ENCODE data around the gene OR5K3.

Gene OR5K3

DNA sequence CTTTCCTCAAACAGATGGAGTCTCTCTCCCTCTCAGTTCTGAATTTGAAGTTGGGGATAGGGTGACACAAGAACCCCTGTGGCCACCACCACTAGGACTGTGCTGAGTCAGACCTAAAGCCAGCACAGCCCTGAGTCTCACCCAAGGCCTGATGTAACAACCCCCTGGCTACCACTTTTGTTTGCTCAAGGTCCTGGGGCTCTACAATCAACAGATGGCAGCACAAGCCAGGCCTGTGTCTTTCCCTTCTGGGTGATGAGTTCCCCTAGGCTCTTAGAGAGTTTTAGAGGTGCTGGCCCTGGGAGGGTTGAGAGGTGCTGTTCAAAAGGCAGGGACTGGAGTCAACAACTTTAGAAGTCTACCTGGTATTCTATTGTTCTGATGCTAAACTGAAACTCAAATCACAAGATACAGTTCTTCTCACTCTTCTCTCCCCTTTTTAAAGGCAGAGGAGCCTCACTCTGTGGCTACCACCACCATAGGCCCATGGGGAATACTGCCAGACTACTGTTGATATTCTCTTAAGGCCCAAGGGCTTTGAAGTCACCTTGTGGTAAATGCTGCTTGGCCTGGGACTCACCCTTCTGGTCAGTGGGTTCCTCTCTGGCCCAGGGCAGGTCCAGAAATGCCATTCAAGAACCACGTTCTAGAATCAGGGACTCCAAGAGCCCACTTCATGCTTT is 30.3 kb upstream of the OR5K3 start:
- DNase-seq (ENCODE audit: low spot score), result no peak
- TF ChIP-seq, protein P1, sequence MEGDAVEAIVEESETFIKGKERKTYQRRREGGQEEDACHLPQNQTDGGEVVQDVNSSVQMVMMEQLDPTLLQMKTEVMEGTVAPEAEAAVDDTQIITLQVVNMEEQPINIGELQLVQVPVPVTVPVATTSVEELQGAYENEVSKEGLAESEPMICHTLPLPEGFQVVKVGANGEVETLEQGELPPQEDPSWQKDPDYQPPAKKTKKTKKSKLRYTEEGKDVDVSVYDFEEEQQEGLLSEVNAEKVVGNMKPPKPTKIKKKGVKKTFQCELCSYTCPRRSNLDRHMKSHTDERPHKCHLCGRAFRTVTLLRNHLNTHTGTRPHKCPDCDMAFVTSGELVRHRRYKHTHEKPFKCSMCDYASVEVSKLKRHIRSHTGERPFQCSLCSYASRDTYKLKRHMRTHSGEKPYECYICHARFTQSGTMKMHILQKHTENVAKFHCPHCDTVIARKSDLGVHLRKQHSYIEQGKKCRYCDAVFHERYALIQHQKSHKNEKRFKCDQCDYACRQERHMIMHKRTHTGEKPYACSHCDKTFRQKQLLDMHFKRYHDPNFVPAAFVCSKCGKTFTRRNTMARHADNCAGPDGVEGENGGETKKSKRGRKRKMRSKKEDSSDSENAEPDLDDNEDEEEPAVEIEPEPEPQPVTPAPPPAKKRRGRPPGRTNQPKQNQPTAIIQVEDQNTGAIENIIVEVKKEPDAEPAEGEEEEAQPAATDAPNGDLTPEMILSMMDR (IDR thresholded peaks at IDR 0.05; ENCODE audit: borderline replicate concordance, control extremely low read depth, extremely low read depth, insufficient read depth, missing control alignments), result no peak
- in situ Hi-C loops (cut with MboI; ENCODE audit: low sequenced_read_pairs, unreplicated experiment), result loop anchor here (10.0 kb wide), 1 partner anchor 155 kb away; no protein-coding TSS in a partner anchor

DNA sequence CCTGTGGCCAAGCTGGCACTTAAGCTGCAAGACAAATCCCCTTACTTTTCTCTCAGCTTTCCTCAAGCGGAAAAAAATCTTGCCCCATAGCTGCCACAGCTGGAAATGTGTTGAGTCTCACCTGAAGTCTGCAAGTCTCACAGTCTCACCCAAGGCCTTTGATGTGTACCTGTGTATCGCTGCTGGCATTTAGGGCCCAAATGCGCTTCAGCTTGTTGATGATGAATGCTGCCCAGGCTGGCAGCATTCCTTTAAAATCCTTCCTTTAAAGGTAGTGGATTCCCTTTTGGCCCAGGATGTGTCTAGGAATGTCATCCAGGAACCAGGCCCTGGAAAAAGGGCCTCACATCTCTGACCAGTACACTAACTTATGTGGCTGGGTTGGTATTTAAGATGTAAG is 29.8 kb upstream of the OR5K3 start:
- DNase-seq (ENCODE audit: low spot score), result no peak
- TF ChIP-seq, protein P1 (IDR thresholded peaks at IDR 0.05; ENCODE audit: borderline replicate concordance, control extremely low read depth, extremely low read depth, insufficient read depth, missing control alignments), result no peak
- in situ Hi-C loops (cut with MboI; ENCODE audit: low sequenced_read_pairs, unreplicated experiment), result no loop called here

DNA sequence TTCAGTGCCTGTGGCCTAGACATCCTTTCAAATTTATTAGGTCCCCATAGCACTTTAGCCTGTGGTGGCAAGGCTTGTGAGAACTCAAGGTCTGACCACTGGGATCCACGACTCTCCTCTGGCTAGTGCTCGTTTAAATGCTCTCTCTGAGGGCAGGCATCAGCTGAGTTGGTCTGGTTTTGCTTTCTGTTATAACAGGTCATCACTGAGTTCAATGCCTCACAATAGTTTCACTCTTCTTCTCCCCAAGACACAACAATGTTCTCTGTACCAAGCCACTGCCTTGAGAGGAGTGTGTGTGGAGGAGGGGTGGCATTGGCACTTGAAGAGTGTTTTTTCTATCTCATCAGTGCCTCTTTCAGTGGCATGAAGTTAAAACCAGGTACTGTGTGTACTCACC is 29.2 kb upstream of the OR5K3 start:
- TF ChIP-seq, protein P1 (IDR thresholded peaks at IDR 0.05; ENCODE audit: borderline replicate concordance, control extremely low read depth, extremely low read depth, insufficient read depth, missing control alignments), result no peak
- DNase-seq (ENCODE audit: low spot score), result no peak
- in situ Hi-C loops (cut with MboI; ENCODE audit: low sequenced_read_pairs, unreplicated experiment), result no loop called here

DNA sequence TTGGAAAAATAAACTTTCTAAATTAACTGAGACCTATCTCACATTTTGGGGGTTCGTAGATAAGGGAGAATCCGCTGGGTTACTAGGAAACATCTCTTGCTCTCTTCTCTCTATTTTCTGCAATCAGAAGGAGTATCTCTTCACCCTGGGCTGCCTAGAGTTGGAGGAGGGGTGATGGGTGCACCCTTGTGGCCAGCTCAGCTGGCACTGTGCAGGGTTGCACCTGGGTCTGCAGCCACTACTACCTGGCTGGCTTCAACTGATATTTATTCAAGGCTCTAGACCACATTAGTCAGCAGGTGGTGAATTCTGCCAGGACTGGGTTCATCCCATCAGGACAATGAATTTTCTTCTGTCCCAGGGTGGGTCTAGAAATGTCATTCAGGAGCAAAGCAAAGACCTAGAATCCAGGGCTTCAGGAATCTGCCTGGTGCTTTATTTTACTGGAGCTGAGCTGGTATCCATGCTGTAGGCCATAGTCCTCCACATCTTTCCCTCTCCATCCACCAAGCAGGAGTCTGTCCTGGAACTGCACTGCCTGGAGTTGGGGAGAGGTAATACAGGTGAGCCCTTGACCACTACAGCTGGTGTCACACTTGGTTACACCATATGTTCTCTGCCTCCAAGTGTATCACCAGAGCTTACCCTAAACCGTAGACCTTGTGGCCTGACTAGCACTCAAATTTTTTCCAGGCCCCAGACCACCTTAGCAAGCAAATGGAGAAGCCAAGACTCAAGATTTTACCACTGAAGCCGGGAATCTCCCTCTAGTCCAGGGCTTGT is 22.8 kb upstream of the OR5K3 start:
- TF ChIP-seq, protein P1 (IDR thresholded peaks at IDR 0.05; ENCODE audit: borderline replicate concordance, control extremely low read depth, extremely low read depth, insufficient read depth, missing control alignments), result no peak
- DNase-seq (ENCODE audit: low spot score), result no peak
- in situ Hi-C loops (cut with MboI; ENCODE audit: low sequenced_read_pairs, unreplicated experiment), result no loop called here

GRCh38 chr3:98371186-98371585 is 19.3 kb upstream of the OR5K3 start:
- in situ Hi-C loops (cut with MboI; ENCODE audit: low sequenced_read_pairs, unreplicated experiment), result no loop called here
- TF ChIP-seq, protein P1 (IDR thresholded peaks at IDR 0.05; ENCODE audit: borderline replicate concordance, control extremely low read depth, extremely low read depth, insufficient read depth, missing control alignments), result no peak
- DNase-seq (ENCODE audit: low spot score), result no peak

DNA sequence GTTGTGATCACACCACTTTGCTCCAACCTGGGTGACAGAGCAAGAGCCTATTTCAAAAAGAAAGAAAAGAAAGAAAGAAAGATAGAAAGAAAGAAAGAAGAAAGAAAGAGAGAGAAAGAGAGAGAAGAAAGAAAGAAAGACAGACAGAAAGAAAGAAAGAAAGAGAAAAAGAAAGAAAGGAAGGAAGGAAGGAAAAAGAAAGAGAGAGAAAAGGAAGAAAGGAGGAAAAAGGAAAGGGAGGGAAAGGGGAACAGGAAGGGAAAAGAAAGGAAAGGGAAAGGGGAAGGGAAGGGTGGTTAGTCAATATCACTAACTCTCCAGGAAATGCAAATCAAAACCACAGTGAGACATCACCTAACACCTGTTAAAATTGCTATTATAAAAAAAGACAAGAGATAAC is 18.6 kb upstream of the OR5K3 start:
- TF ChIP-seq, protein P1 (IDR thresholded peaks at IDR 0.05; ENCODE audit: borderline replicate concordance, control extremely low read depth, extremely low read depth, insufficient read depth, missing control alignments), result no peak
- DNase-seq (ENCODE audit: low spot score), result no peak
- in situ Hi-C loops (cut with MboI; ENCODE audit: low sequenced_read_pairs, unreplicated experiment), result no loop called here
